NCI-H1105 (cell line): ENCODE data around the gene C5orf58.

Experiments
- DNase-seq: peaks from one replicate; lab custom pipeline; 2025; lab: John Stamatoyannopoulos, UW

Gene C5orf58, protein sequence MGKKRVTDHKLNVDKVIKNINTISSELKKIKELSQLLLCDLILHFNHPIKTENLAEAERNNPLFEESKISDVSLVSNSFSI

DNA sequence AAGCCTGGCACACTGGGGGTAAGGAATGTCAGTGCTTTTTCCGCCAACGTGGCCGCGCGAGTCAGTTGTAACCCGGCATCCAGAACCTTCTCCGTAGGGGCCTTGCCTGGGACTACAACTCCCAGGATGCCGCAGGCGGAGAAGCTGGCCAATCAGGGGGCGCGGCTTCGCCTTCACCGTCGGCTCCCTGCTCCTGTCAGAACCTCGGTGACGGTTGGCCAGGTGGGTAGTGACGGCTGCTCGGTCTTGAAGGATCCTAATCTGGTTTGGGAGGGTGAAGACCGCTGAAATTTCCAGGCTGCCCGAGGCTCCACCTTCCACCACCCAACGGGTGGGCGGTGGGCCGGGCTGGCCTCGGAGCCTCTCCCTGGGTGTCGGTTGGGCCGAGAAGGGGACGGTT is at the start of gene C5orf58:
Gene C5orf58, plus strand, starts transcription at position 200 of the 400 bp plus-strand sequence. CDS start 1,992 bp downstream, outside the sequence.
- no peak for DNase-seq

DNA sequence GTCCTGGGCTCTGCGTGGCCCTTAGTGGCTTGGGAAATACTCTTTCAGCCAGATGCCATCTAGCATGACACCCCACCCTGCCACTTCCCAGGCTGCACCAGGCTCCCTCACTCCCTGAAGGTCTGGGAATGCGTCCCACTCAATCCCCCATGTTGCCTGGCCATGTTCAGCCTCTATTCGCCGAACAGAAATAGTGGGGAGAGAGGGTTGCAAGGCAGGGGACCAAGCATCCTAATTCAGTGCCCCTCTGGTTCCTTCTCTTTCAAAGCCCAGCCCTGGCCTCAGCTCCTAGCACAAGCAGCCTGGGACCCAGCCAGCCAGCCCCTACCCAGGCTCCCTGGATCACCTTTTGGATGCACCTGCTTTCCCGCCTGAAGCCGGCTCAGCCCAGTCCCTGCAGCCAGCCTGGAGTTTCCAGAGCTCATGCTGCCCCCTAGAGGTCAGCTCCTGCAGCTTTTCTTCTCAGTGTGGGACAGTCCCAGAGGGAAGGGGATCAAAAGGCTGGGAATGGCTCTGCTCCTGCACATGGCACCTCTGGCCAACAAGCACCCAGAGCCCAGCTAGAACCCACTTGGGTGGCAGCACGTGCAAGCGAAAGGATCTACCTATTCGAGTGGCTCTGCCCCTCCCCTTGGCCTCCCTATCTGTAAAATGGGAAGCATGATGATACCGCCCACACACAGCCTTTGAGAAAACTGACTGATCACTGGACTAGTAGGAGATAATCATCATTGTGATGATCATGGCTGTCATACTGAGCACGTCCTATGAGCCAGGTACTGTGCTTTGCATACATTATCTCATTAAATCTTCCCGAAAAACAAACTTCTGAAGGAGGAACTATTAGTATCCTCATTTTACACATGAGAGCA is 48.7 kb upstream of the C5orf58 start:
- no peak for DNase-seq

DNA sequence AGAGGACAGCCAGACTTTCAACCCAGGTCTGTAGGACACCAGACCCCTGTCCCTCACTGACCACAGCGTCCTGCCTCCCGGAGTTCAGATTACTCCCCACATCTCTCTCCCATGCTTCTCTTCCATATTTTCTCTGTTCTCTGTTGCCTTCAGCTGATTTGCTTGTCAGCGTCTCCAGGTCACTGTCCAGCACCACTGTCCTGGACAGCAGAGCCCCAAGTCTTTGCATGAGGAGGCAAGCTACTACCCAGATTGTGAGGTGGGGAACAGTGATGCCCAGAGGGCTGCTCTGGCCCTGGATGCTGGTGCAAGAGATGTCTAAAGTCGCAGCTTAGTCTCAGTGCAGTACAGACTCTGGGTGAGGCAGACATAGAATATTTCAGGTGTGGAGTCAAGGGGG is 48.0 kb upstream of the C5orf58 start:
- DNase-seq, result no peak

DNA sequence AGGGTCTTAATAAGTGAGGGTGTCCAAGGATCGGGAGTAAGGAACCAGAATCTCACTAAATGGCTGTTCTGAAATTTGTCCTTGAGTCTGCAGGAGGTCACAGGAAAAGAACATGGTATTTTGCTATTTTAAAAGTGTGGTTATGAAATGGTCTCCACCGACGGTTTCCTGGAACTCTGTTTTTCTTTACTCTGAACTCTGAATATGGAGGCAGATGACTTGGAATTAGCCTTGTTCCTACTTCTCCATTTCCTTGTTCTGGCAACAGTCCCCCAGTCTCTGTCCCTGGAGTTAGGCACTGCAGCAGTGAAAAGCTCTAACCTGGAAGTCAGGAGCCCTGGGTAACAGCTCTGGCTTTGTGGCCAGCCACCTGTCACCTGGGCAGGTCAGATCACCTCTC is 46.6 kb upstream of the C5orf58 start:
- no peak for DNase-seq

DNA sequence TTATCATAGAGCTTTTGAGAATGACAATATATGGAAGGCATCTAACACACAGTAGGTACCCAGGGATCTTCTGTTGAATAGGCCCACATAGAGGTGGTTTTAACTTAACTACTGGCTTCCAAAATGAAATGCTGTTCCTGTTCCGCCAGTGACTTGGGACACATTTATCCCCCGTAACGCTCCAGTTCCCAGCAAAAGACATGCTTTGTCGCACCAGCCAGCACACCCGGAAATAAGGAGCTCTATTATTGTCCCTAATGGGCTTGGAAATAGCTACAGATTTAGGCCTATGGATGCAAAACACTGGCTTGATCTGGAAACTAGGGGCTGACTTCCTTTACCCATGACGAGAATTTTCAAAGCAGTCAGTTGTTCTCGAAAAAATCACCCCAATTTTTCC is 45.9 kb upstream of the C5orf58 start:
- no peak for DNase-seq

DNA sequence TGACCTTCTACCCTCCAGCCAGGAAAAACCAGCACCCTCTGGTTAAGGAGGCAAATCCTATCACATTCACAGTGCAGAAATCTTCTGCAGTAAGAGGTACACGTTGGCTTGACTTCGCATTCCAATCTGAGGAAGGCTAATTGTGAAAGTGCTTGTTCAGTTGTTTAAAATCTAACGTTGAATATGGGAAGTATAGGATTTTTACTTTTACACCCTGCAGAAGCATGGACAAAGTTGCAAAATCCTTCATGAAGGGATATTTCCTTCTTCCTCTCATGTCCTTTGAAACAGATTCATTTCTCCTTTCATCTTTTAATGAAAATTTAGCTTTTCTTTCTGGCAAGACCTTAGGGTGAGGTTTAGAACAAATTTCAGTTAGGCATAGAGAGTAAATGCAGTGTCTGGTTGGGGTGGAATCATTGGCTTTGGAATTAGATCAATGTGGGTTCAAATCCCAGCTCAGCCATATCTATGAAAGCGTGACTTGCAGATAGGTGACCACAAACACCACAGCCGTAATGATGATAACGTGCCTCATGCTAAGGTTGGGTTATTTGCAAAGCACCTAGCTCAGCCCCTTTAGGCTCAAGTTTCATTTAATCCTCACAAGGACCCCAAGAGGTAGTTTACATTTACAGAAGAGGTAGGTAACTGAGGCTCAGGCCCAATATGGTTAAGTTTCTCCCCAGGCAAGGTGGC is 42.2 kb upstream of the C5orf58 start:
- no peak for DNase-seq

DNA sequence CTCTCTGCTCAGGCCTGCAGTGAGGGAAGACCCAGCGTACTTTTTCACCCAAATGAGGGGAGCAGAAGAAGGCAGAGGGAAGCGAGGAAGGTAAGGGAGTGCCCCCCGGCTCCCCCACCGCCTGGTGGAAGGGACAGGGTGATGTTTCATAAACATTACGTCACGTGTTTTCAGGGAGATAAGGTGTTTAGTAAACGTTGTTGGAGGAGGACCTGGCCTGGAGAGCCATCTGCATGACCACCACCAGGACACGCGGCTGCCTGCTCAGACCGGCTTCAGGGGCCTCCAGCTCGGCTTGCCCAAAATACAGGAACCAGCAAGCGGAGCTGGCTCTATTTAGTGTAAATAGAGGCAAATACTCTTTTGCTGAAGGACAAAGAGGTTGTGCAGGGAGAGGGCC is 40.0 kb upstream of the C5orf58 start:
- no peak for DNase-seq

DNA sequence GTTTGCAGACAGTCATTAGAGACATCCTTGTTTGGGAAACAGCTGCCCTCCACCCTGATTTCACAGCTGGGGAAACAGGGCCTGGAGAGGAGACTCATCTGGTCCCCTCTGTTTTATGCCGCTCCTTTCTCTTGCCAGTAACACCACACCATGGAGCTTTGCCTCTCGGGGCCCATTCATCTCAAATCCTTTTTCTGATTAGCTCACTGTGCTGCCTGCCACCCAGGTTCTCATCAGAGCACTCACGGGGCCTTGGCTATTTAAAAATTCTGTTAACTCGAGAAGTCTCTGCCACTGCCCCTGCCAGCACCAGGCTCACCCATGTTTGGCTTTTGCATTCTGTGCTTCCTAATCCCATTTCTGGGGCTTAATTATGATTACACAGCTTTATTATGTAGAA is 36.8 kb upstream of the C5orf58 start:
- no peak for DNase-seq

DNA sequence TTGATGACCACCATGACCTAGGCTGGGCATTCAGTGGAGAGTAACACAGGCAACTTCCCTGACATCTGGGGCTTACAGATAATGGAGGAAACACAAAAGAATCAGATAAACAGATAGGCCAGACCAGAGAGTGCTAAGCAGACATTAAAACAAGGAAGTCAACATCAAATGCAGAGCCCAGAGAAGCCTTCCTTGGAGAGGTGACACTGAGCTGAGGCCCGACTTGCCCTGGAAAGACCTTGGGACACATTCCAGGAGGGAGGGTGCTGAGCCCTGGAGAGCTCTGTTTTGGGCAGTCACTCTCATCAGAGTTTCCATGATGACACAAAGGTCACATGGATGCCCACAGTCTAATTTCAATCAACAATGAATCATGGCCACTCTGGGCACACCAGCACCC is 31.9 kb upstream of the C5orf58 start:
- no peak for DNase-seq

DNA sequence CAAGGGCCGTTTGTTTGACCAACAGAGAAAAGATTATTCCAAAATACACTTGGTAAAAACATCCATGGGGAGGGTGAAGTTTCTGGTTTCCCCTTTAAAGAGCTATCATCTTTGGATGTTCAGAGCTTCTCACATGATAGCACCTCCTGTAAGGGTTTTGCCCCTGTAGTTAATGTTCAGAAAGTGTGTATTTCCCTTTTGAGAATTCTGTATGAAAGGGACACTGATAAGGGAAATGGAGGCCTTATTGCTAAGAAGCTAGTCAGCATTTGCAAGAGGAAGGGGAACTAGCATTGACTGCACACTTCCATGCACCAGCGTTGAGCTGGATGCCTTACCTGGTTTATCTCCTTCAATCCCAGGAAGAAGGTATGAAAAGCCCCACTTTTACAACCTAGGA is 31.5 kb upstream of the C5orf58 start:
- no peak for DNase-seq

DNA sequence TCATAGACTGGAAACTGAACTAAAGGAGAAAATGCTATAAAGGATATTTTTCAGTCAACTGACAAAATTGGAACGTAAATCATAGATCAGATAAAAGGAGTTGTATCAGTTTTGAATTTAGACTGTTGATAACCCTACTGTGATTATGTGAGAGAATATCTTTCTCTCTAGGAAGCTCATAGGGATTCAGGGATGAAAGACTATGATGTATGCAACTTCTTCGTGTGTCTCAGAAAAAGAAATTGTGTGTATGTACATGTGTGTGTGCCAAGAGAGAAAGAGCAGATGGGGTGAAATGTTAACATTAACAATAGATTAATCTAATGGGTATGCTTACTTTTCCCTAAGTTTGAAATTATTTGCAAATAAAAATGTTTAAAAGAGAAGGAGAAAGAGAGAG is 30.7 kb upstream of the C5orf58 start:
- DNase-seq, result no peak

DNA sequence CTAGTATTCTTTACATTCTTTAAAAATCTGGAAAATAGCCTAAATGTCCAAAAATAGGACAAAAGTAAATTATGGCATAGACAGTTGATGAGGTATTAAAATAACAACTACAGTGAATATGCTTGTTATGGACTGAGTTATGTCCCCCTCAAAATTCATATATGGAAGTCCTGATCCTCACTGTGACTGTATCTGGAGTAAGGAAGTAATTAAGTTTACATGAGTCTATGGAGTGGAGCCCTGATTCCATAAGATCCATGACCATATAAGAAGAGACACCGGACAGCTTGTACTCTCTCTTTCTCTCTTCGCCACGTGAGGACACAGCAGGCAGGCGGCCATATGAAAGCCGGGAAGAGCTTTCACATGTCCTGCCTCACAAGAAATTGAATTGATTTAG is 28.6 kb upstream of the C5orf58 start:
- DNase-seq, result no peak

DNA sequence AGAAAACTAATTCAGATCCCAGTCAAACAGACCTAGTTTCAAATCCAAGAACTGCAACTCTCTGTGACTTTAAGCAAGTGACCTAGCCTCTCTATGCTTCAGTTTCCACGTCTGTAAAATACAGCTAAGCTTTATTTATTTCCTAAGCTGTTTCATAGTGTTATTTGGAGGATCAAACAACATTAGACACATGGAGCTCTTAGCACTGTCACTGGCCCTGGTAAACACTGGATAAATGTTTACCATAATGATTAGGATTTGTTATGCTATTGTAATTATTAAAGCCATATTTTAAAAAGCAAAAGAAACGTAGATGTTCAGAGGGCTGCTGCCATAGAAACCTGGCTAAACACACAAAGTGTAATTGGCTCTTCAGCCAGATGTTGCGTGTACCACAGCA is 26.6 kb upstream of the C5orf58 start:
- DNase-seq, result no peak

DNA sequence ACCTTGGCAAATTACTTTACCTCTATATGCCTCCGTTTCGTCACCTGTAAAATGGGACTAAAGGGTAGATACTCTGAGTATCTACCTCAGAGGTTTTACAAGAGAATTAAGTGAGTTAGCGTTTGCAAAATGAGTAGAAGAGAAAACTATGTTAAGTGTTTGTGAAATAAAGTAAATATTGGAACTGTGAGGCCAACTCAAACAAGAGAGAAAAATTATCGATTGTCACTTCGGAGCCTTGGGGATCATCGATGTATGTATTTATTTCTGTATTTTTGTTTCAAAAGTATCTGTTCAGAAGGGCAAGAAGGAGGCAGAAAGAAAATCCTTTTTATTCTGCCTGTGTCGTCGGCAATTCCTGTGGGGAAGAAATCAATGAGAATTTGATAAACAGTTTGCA is 25.8 kb upstream of the C5orf58 start:
- DNase-seq, result no peak

DNA sequence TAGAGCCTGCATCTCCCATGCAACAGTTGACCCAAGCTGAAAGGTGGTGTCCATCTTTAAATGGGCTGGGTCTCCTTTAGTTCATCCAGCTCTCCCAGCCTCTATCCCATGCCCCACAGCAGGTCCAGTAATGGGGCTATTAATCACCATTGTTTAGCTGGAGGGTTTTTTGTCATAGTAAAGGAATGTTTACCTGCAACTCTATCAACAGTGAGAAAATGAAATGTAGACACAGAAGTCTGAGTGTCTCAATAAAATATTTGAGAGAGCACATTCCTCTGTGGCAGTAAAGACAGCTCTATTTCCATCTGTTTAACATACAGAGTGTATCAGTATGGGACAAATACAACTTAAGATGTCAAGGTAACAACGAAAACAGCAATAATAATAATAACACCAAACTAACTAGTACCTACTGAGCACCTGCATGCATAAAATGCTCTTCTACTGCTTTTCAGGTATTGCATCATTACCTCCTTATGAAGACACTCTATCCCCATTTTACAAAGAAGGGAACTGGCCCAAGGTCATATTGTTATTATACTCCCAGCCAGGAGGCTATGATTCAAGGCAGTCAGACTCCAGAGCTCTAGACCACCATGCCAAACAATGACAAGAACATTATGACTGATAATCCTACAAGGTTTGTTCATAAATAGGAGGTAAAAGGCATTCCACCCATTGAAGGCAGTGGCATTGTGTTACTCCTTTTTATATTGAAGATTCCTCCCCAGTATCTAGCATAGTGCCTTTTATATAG is 21.0 kb upstream of the C5orf58 start:
- DNase-seq, result no peak

DNA sequence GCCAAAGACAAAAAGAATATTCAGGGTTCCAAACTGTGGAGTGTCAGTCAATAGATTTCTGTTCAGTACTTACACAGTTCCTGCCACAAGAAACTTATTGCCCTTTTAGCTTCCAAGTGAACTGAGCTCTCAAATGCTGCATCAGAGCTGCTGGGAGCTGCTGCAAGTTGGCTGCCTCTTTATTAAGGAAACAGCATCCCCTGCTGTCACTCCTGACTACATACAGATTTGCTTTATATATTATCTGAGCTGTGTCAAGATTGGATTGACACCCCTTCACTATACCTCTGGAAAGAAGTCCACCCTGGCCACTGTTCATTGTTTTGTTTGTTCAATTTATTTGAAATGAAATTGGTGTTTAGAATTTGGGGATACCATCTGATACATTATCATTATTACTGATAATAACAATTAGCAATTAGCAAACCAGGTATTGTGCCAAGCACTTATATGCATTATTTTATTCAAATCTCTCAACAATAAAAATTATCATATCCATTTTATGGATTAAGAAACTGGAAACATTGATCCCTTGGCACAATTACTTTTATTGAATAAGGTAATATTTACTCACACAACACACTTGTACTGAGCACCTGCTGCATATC is 16.4 kb upstream of the C5orf58 start:
- DNase-seq, result peak; percentile 26

DNA sequence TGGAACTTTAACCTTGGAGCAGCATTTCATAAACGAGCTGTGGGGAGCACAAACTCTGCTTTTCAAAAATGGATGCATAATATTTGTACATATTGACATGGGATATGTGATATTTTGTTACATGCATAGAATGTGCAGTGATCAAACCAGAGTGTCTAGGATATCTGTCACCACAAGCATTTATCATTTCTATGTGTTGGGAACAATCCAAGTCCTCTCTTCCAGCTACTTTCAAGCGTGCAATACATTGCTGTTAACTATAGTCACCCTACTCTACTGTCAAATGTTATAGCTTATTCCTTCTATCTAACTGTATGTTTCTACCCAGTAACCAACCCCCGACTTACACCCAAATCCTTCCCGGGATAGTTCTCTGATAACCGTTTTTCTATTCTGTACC is 15.0 kb upstream of the C5orf58 start:
- DNase-seq, result no peak

DNA sequence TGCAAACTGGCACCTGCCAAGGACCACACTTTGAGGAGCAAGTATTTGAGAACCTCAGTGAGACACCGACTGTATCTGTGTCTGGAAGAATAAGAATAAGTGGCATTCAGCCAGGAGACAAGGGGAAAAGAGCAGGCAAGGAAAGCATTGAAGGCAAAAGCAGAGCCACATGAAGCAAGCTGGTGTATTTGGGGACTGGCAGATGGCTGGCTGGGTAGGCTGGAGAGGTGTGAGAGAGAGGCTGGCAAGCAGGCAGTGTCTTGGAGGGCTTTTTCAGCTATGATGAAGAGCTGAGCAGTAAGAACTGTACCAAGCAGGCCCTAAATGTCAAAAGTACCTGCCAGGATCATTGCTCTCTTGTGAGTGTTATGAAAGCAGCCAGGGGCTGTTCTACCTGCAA is 14.1 kb upstream of the C5orf58 start:
- DNase-seq, result no peak

DNA sequence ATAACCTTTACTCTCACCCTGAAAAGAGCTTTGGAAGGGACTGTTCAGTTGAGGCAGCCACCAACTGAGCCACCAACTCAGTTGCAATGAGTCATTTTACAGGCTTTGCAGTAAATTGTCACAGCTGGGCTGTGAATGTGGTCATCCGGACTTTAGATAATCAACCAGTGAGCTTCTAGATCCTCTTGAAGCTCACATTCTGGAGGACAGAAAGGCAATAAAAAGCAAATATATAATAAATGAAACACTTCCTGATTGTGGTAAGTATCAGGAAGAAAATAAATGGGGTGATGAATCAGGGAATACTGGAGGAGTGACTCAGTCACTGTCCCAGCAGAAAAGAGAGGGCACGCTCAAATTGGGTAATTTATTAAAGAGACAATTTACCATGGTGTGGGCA is 13.2 kb upstream of the C5orf58 start:
- DNase-seq, result no peak

DNA sequence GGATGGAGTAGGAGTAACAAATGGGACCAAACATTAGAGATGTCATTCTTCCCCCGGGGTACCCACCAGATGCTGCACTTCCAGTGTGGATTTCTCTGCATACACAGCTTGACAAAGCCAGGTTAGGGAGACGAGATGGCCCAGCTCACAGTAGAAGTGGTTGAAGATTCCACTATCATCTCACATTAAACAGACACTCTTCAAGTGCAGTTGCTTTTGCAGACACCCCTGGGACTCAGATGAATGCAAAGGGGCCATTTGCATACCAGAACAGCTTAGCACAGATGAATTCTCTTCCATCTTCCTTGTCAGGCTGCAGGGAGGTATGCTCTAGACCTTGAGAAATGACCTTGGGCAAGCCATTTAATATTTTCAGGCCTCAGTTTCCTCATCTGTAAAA is 12.6 kb upstream of the C5orf58 start:
- DNase-seq, result no peak

DNA sequence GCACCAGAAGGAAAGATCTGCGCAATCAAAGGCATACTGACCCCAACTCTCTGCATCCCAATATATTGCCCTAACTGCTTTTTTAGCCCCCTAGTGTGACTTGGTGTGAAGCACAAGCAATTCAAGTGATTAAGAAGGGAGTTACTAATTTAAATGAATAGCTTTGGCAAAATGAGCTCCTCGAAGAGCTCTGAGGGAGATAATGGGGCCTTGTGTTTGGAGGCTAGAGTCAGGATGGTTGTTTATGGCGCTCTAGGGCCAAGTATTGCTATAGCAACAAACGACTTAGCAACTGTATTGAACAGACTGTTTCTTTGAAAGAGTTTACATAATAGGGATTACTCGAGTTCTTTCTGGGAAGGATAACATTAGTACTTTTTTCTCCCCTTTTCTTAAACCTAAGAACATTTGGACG is 11.5 kb upstream of the C5orf58 start:
- peak; percentile 12 for DNase-seq

DNA sequence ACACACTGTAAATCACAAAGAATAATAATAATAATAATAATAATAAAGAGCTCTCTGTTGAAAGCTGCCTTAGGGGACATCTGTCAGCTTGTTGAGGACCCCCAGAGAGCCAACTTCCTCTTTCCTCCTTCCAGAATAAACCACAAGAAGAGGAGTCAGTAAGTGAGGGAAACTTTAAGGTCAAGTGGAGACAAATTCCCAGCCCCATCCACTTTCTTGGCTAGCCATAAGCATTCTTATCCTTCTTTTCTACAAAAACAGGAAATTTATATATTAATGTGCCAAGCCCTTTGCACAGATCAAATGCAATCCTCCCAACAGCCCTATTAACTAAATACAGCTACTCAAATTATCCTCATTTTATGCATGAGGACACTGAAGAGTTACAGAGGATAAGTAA is 9.4 kb upstream of the C5orf58 start:
- DNase-seq, result no peak
